HL-60/S4 treated with retinoic acid at 250 ng/mL for 4 days and 3 days (cell line): ENCODE results near the gene PPP1R1B.

Experiments used
- in situ Hi-C: fragments of 300-500 bp; cut with MboI; formaldehyde crosslinking; loops from 2 replicates; pipeline ENCODE4 v1.7.0; 2022; ENCODE audit warnings: low sequenced_read_pairs

PPP1R1B gene

GRCh38 chr17:39678340-39679116, 51.8 kb downstream of the PPP1R1B start:
- in situ Hi-C loops: no loop called here

- in situ Hi-C loops: loop anchor here (10.0 kb wide), 1 partner anchor 55 kb away; the partner anchor contains the start of gene PPP1R1B
Observed at GRCh38 chr17:39679521-39680192, 52.9 kb downstream of the PPP1R1B start.

GRCh38 chr17:39683295-39683939, 56.7 kb downstream of the PPP1R1B start:
- in situ Hi-C loops: loop anchor here (10.0 kb wide), 1 partner anchor 59 kb away; the partner anchor contains the start of gene PPP1R1B

GRCh38 chr17:39684369-39685192, 57.8 kb downstream of the PPP1R1B start:
- in situ Hi-C loops: loop anchor here (10.0 kb wide), 1 partner anchor 60 kb away; the partner anchor contains the start of gene PPP1R1B
